ENCODE results near the gene POU6F2.

- TF ChIP-seq POLR2A (IDR thresholded peaks at IDR 0.05) (no peak), POLR2AphosphoS5 (IDR thresholded peaks at IDR 0.05) (no peak), CTCF (IDR thresholded peaks at IDR 0.05) (no peak), EP300 (IDR thresholded peaks at IDR 0.05) (no peak)
These were observed 97.5 kb downstream of the POU6F2 start for GRCh38 chr7:39075210-39075609.
